NCI-H345 treated with DMSO at 0.1 percent for 48 hours (cell line): Measurements from ENCODE around the gene SCYGR1.
"Not testable (repeated sequence)": the region's sequence is repeated elsewhere in the genome, so short reads cannot be mapped to it uniquely, and the experiment has no call there.

ENCODE experiments used
- DNase-seq: peaks from one replicate; lab custom pipeline; 2025; ENCODE audit not compliant: unreplicated experiment; lab: John Stamatoyannopoulos, UW

The SCYGR1 gene

DNA sequence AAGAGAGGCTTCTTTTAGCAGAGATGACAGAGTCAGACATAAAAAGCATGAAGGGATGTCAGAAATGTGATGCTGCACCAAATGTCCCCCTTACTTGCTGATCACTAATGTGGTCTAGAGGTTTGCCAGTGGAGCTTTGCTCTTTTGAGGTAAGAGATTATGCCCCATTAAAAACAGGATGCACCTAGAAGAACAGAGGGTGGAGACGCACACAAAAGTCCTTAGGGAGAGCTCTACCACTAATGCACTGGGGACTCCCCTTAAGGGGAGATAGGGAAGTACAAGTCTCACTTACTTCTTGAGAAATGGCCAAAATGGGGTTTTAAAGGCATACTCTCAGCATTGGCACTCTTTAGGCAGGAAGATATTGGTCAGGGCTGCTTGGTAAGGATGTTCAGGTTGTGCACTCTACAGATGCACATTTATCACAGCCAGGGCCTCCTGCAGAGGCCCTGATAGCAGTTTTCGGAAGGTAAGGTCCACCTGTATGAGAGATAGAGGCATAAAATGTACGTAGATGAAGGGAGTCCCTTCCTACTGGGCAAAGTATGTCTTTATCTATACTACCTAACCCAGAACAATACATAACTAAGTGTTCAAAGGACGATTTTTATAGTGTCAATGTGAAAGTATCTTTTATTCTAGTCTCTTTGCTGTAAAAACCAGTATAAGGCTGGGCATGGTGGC, 17.0 kb upstream of the SCYGR1 start:
- no peak for DNase-seq

DNA sequence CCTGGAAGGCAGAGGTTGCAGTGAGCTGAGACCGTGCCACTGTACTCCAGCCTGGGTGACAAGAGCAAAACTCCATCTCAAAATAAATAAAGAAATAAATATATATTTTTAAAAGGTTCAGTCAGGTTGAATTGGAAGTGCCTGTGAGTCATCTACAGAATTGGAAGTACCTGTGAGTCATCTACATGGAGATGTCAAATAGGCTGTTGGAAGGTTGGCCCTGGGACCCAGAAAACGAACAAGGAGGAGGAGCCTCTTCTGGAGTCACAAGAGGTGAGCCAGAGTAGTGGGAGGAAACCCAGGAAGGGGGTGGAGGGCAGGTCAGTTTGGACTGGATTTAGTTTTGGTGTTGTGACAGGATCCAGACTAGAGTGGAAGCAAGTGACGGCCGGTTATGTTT, 15.2 kb upstream of the SCYGR1 start:
- no peak for DNase-seq

DNA sequence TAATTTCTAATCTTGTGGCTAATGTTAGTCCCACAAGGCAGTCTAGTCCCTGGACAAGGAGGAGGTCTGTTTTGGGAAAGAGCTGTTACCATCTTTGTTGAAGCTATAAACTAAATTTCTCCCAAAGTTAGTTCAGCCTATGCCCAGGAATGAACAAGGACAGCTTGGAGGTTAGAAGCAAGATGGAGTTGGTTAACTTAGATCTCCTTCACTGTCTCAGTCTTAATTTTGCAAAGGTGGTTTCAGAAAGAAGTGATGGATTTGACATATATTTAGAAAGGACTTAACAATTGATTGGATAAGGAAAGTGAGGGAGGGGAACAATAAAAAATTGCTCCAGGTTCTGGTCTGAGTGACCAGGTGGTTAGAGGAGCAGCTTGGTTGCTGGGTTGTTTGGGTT, 14.6 kb upstream of the SCYGR1 start:
- no peak for DNase-seq

DNA sequence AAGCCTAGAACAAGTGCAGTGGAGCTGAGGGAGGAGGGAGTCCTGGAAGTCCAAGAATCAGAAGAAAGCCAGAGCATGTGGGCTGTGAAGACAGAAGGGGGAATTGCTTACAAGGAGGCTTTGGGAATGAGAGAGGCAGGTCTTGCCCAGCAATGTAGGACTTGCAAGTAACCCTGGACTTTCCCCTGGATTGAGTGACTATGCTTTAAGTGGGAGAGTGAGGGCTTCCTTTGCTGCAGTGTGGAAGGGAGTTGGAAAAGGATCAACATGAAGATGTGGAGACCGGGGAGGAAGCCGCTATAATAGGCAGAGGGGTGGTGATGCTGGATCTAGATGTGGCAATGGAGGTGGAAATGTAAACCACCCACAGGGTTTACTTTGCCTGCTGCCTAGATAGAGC, 13.8 kb upstream of the SCYGR1 start:
- no peak for DNase-seq

DNA sequence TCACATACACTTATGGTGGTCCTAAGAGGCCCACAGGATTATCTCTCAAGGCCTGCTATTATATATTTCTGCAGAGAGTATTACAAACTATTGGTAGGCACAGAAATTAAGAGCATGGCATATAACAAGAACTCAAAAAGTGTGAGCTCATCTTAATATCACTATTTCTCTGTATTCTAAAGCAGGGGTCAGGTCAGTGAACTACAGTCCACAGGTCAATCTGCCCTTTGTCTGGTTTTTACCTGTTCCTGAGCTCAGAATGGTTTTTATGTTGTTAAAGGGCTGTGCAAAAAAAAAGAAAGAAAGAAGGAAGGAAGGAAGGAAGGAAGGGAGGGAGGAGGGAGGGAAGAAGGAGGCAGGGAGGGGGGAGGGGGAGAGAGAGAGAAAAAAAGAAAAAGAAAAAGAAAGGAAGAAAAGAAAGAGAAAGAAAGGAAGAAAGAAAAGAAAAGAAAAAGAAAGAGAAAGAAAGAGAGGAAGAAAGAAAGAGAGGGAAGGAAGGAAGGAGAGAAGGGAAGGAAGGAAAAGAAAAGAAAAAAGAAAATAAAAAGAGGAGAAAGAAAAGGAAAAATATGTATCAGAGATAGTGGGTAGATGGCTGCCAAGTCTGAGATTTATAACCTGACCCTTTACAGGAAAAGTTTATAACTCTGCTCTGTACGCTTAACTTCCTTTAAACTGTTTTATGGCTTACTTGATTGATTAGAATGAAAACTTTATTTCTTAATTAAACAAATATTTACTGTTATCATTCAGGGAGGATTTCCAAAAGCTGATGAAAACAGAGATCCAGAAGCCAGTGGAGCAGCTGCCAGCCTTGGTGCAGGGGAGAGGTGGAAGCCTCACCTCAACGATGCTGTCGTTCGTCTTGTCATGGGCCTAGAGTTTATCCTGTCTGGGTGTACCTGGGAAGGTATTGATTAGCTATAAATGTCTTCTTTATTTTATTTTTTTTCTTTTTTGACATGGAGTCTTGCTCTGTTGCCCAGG, 11.2 kb upstream of the SCYGR1 start:
- DNase-seq = no peak

DNA sequence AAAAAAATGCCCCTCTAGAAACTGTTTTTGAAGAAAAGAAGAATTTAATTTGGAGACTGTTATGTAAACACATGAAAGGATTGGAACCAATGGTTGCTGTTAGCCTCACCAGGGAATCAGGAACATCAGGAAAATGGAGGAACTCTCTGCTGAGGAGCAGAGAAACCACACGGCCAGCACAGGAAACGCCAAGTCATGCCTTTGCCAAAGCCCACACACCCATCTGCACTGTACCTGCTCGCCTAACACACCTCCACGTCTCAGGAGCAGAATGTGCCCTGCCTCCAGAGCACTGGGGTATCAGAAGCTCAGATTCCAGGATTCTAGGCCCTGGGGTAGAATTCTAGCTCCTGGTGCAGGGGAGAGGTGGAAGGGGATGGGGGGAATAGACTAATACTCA, 9.8 kb upstream of the SCYGR1 start:
- DNase-seq = no peak

DNA sequence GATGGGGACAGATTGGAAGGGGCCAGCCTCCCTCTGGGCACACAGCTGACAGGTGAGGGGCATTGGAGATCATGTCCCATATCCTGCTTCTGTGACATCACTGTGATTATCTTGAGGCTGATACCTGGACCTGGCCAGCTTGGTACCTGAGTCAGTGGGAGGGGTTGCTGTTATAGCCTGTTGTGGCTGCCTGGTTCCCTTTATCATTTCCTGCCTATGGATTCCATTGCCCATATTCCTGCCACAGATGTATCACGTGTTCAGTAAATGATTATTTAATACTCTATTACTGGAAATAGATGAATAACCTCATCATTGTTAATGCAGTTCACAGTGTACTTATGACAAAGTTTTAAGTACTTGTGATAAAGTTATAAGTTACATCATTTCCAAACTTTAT, 7.8 kb upstream of the SCYGR1 start:
- DNase-seq = no peak

DNA sequence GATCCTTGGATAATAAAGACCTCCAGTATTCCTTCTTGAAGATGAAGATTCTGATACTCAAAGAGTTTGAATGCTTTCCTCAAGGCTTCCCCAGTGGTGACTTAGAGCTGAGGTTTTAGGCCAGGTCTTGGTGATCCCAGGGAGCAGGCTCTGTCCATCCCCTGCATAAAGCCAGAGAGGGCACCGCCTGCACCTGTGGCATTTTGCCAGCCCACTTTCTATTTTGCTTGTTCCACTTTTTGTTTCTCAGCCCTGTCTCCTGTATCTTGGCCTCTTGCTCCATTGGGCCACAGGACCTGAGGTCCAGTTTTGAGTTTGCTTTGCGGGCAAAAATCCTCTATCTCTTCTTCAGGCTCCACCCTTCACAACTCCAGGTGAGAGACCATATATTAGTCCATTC, 6.7 kb upstream of the SCYGR1 start:
- no peak for DNase-seq

DNA sequence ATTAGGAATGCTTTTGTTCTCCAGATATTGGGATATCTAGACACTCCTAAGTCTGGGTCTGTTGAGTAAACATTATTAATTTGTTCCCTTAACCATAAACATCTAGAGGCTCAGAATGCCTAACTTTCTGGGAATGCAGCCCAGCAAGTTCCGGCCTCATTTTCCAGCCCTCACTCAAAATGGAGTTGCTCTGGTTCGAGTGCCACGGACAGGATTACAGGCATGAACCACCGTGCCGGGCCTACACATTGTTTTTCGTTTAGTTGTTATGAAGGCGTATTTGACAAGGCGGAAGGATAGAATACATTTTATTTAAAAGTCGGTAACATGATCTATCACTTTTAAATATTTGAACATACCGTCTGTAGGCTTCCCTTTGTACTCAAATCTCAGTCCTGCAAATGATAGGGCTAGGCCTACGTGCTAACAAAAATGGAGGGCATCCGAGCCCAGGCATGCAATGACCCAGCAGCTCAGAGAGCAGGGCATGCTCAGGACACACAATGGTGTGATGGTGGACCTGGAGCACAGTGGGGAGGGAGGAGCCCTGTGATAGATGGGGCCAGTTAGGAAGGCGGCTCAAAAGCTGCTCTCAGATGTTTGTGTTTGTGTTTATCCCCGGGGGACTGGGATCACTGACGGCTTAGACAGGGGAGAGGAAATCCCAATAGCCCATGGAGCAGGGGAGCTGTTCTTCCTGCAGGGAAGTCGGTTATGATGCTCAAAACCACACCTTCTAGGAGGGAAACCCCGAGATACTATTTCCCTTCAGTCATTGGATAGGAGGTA, 2.9 kb upstream of the SCYGR1 start:
- DNase-seq = no peak

DNA sequence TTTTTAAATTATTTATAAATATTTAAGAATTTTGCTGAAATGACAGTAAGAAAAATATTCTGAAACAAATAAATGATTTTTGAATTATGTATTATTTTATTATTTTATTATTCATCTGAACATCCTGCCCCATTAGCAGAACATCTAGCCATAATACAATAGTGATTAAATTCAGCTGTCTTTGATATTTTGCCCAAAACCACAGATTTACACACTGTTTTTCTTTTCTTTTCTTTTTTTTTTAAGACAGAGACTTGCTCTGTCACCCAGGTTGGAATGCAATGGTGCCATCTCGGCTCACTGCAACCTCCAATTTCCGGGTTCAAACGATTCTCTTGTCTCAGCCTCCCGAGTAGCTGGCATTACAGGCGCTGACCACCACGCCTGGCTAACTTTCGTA, 1.9 kb upstream of the SCYGR1 start:
- DNase-seq = no peak

DNA sequence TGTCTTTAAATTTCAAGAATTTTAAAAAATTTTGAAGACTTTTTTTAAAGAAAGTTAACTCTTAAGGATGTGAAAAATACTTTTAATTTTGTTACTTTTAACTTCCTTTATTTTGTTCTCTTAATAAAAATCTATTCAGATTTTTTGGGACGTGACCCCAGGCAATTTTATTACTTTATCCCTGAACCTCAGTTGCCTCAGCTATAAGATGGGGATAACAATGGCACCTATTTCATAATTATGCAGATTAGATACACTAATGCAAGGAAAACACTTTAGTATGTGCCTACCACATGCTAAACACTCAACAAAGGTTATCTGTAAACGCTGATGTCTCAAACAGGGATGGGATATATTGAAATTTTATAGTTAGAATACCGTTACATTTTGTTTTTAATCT, 1.5 kb upstream of the SCYGR1 start:
- no peak for DNase-seq

DNA sequence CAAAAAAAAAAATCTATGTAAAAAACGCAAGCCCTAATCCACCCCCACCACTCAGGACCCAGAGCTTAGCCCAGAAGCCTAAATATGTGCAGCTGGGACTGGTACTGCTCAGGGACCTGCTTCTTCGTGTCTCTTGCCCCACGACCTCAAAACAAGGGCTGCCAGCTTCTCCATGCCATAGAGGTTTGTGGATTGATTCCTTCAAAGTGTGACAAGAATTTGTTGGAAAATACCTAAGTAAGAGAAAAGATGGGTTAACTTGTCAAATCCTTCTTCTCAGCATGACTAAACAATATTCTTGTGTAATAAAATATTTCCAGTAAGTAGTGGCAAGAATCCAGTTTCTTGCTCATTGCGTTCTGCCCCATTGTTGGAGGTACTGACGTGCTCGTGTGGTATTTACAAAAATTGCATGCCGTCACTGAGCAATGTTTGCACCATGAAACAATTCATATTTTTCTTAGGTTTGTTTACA, 825 bp upstream of the SCYGR1 start:
- no peak for DNase-seq

DNA sequence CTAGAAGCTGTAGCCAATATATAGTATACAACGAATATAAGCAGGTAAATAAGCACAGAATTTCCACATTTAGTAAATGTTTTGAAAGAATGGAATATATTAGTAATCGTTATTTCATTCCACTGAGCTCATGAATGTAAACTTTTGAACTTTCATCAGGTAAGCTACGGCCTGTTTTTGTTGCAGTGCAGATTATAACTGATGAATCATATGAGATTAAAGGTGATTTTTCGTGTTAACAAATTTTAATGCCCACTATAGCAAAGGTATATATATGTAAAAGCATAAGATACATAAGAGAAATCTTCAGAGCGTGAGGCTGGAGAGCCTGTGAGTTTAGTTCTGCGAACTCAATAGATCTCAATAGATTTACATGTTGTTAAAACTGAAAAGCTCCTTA, 1.1 kb downstream of the SCYGR1 start:
- no peak for DNase-seq

DNA sequence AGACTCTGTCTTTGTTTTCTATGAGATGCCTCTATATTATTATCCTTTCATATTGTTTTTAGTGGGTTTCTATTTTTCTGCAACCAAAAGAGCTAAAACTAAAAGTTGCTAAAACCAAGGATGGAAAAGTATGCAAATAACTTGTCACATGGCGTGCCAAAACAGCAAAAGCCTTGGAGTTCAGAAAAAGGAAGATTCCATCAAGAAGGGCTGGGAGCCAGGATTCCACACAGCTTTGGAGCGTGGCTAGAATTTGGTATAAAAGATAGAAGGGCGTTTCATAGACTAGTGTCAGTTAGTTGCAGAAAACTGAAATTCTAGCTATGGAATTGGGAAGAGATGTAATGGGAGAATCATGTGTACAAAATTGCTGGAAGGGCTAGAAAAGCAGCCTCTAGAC, 4.1 kb downstream of the SCYGR1 start:
- no peak for DNase-seq

DNA sequence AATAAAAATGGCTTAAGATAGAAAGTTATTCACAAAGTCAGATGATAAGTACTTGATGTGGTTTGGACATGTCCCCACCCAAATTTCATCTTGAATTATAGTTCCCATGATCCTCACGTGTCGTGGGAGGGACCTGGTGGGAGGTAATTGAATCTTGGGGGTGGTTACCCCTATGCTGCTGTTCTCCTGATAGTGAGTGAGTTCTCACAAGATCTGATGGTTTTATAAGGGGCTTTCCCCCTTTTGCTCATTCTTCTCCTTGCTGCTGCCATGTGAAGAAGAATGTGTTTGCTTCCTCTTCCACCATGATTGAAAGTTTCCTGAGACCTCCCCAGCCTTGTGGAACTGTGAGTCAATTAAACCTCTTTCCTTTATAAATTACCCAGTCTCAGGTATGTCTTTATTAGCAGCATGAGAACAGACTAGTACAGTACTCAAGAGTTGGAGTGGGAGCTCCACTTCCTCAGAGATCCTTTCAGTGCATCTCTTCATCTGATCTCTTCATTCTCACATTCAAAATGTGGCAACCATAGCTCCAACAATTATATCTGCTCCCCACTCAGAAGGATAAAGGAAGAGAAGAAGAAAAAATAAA, 5.4 kb downstream of the SCYGR1 start:
- not testable (repeated sequence) for DNase-seq

DNA sequence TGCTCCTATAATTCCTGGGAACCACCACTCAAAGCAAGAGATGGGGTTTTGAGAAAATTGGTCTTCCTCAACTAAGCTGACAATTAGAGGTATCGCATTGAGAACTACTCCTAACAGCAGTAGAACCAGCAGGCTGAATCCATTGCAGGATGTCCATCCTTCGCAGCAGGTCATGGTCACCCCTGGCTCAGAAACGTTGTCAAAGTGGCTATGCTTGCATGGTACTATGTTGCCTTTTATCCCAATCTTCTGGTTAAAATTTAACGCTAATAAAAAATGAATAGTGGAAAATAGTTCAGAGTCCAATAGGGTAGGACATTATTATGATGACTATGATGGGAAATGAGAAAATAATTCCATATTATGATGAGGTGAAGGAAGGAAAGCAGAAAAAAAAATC, 8.7 kb downstream of the SCYGR1 start, which contains the start of gene TM4SF20:
Gene TM4SF20, minus strand, starts transcription at position 212 of the 400 bp plus-strand sequence. Its CDS starts 38 bp downstream, at position 174.
- DNase-seq = no peak

DNA sequence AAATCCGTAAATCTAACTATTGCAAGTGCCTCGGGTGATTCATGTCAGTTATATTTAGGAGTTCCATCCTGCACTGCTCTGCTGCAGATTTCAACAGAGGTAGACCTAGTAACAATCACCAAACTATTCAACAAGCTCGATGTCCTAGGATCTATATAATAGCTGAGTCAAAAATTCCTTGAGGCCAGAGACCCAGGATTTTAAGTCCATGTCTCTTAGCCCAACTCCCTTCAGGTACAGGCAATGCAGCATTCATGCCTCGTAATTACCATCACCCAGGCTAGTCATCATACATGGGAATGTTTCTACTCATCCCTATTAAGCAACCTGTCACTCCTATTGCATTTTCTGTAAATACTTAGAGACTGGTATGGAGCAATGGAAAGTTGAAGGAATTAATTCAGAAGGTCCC, 9.4 kb downstream of the SCYGR1 start:
- no peak for DNase-seq

DNA sequence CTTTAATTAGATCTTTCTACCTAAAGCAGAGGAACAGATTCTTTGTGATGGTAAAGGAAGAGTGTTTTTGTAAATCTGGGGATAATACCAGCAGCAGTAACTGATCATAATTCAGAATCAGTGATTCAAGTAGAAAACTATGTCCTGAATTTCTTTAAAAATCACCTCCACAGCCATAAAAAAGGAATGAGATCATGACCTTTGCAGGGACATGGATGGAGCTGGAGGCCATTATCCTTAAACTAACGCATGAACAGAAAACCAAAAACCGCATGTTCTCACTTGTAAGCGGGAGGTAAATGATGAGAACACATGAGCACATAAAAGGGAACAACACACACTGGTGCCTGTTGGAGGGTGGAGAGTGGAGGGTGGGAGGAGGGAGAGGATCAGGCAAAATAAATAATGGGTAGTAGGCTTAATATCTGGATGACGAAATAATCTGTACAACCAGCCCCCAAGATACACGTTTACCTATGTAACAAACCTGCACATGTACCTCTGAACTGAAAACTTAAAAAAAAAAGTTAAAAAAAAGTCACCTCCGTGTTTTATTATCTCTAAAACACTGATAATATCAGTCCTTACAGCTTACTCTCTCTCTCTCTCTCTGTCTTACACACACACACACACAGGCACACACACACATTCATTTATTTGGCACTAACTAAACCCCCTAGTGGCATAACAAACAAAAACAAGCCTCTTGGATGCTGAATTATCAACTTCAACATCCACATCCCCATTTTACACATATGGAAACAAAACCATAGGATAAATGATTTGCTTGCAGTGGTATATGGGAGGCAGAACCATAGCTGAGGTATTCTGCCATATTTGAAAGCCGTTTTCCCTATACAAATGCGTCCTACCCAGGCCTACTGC, 10.0 kb downstream of the SCYGR1 start:
- no peak for DNase-seq

DNA sequence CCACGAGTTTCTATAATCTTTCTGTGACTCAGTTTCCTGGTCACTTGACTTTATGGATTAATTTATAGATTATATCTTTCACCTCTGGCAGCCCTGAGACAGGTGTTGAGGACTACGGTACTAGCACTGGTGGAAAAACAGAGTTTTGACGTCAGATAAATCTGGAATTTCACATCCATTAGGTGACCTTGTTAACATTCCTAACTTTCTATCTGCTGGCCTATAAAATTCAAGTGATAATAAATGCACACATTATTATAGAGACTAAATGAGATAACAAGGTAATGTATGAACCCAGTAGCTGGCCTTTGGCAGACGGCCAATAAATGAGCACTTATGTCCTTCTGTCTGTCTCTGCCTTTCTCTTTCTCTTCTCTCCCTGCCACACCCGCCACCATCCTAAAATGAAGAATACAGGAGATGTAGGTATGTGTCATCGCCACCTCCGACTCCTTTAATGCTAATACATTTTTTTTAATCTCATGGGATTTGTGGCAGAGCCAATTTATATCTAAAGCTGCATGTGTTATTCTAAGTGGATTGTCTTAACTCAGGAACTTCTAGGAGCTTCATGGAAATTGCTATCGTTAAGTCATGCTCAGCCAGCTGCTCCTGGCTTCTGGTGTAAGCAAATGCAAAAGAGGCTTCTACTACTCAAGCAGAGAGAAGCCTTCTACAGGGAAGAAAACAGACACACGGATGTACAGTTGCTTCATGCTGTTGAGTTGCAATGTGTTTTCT, 10.9 kb downstream of the SCYGR1 start:
- DNase-seq = no peak
